GM19463 (cell line): ENCODE data around the gene GET4.

ENCODE experiments used
- ATAC-seq: cut with Tn5 transposase; IDR thresholded peaks from one replicate; pipeline ENCODE4 v1.9.1; 2021; ENCODE audit warnings: mild to moderate bottlenecking, moderate library complexity; ENCODE audit not compliant: unreplicated experiment

GET4 gene

DNA sequence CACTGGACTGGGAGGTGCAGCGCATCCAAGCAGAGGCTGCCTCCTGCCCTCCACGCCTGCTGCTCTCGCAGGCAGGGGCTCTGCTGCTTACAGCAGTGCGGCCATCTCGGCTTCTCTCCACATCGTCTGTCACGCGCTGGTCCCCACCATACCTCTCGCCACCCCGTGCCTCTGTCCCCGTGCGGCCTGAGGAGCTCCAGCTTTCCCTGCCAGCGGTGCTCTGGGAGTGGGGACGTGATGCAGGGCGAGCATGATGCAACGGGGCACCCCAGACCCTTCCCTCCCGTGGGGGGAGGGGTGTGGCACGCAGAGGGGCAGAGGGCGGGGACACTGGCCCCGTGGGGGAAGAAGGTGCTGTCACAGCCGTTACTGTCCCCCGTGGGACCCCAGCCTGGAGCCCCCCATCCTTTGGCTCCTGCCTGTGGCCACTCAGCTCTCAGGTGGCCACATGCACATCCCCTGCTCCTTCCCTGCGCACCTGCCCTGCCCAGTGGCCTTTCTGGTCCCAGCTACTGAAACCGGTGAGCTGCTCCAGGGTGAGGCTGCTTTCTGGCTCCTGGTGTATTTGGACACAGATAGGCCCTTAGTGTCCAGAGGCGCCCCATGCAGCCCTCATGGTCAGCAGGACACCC, 9.0 kb downstream of the GET4 start:
- no peak for ATAC-seq

DNA sequence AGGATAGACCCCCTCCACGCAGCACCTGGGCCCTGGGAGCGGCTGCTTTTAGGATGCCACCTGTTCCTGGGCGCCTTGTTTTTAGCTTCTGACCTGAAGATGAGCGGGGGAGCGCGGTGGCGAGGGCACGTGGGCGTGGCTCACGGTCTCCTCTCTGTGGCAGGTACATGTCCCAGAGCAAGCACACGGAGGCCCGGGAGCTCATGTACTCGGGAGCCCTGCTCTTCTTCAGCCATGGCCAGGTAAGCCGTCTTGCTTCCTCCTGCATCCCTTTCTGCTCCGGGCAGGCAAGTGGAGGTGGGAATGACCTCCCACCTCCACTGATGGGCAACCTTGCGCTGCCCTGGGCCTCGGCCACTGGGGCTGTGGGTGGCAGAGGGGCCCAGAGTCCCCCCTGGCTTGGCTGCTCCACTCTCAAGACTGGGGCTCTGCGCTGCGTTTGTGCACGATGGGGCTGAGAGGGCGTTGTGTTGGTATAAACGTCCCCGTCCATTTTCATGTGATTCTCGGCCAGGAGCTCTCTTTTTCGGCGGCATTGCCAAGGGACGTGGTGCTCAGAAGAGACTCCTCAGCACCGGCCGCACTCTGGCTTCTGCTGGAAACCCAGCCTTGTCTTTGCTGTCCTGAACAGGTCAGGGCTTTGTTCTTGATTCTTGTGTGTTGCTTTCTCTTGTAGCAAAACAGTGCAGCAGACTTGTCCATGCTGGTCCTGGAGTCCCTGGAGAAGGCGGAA, 9.7 kb downstream of the GET4 start:
- ATAC-seq: no peak

DNA sequence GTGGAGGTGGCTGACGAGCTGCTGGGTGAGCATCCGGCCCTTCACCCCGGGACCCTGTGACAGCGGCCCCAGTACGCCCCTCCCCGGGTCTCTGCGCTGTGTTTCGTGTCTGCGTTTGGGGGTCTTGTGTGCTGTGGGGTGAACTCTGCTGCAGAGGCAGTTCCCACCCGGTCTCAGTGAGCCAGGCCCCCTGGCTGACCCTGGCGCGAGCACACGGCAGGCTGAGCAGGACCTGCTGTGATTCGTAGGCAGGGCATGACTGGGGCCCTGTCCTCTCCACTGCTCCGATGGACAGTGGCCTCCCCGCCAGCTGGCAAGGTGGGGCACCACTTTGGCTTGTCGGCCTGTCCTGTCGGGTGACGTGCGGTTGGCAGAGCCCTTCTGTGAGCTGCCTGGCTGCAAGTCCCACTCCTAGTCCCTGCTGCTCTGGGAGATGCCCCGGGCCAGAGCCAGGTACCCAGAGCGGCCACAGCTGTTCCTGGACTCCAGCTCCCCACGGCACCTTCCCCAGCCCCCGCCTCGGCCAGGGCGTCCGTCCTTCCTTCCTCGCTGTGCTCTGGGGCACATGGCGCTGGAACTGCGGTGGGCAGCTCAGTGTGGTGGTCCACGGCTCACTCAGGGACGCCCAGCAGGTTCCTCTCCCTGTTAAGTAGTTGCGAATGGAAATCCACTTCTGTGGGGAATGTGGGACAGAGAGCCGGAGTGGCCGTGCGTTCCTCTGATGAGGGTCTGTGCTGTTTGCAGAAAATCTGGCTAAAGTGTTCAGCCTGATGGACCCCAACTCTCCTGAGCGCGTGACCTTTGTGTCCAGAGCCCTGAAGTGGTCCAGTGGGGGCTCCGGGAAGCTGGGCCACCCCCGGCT, 10.5 kb downstream of the GET4 start:
- no peak for ATAC-seq

- no peak for ATAC-seq
These were observed 11.1 kb downstream of the GET4 start for GRCh38 chr7:887488-887820.

- no peak for ATAC-seq
These were observed 12.0 kb downstream of the GET4 start for GRCh38 chr7:888081-889024.

- no peak for ATAC-seq
These were observed 12.7 kb downstream of the GET4 start for GRCh38 chr7:889025-889390.

DNA sequence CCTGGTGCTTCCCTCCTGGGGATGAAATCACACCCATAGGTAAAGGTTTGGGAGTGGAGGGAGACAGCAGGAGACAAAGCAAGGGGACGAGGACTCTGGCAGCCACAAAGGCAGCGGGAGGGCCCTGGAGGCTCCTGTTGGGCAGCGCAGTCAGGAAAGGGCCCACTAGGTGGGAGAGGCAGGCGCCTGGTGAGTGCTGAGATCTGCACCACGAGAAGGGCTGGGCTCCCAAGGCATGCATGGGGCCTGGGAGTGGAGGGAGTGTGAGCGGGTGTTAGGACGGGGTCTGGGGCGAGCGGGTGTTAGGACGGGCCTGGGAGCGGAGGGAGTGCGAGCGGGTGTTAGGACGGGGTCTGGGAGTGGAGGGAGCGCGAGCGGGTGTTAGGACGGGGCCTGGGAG, 13.0 kb downstream of the GET4 start:
- no peak for ATAC-seq

GRCh38 chr7:890868-891267, 14.5 kb downstream of the GET4 start:
- ATAC-seq: no peak

- no peak for ATAC-seq
These were observed 14.9 kb downstream of the GET4 start for GRCh38 chr7:891291-891690.

- no peak for ATAC-seq
These were observed 15.5 kb downstream of the GET4 start for GRCh38 chr7:891805-892204.

- ATAC-seq: no peak
These were observed 16.6 kb downstream of the GET4 start for GRCh38 chr7:892648-893593.

- ATAC-seq: no peak
These were observed 17.3 kb downstream of the GET4 start for GRCh38 chr7:893686-894085.

DNA sequence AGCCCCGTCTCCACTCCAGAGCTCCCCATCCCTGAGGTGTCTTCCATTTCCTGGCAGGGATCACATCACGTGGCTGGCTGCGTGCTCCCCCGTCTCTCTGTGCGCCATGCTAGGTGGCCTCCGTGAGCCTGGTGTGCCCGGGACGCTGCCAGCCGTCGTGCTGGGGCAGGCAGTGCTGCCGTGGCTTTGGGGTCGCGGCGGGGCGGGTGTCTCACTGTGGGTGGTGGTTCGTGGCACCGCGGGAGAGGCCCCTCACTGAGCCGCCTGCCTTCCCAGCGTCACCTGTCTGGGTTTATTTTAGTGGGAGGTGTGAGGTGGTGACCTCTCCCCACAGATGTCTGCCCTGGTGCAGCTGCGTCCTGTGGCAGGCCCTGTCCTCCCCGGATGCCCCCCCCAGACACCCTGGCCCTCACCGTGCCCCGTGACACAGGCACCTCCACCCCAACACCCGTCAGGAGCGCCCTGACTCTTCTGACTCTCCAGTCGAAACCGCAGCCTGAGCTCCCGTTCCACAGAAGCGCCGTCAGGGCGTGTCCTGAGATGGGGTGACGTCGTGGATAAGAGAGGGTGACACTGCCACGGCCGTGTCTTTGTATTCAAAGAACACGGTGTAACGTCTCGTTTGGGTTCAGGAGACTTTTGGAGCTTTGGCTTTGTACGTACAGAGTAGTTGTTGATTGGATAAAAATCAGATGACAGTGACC, 18.0 kb downstream of the GET4 start:
- ATAC-seq: no peak

DNA sequence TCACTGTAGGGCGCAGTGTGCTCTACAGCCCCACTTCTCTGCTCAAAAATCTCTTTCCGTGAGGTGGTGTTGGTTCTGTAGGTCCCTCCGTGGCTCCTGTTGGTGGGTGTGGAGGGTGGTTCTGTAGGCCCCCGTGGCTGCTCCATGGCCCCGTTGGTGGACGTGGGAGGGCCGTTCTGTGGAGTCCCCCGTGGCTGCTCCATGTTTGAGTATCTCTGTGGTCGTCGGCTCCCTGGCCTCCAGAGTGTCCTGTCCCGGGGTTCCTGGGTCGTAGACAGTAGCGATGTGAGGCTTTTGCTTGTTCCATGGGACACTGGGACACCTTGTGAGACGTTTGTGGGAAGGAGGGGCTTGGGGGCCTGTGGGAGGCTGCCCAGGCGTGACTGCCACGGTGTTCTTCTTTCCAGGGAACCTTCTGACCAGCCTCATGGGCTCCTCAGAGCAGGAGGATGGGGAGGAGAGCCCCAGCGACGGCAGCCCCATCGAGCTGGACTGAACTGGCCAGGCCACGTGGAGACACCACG, 18.6 kb downstream of the GET4 start:
- no peak for ATAC-seq

DNA sequence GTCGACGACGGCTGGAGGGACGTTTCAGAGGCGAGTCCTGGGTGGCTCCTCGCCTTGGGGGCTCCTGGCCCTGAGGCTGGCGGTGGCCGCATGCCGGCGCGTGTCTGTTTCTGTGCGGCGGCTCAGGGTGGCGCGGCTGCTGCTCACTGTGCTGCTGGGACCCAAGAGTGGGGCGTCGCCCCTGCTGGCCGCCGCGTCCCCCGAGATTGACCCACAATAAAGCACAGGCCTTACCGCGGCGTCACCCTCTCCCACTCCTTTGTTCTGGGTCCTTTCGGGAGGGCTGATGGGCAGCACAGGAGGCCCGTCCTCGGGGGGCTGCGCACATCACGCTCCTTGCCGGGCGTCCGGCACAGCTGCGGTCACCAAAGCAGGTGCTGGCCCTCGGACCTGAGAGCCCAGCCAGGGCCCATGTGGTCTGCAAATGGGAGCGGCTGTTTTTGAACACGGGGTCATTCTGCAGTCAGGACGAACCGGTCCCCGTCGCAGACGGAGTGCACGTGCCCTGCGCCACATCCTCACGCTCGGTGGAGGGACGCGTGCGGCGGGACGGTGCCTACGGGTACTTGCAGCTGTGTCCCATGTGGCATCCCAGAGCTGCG, 19.2 kb downstream of the GET4 start:
- ATAC-seq: no peak

DNA sequence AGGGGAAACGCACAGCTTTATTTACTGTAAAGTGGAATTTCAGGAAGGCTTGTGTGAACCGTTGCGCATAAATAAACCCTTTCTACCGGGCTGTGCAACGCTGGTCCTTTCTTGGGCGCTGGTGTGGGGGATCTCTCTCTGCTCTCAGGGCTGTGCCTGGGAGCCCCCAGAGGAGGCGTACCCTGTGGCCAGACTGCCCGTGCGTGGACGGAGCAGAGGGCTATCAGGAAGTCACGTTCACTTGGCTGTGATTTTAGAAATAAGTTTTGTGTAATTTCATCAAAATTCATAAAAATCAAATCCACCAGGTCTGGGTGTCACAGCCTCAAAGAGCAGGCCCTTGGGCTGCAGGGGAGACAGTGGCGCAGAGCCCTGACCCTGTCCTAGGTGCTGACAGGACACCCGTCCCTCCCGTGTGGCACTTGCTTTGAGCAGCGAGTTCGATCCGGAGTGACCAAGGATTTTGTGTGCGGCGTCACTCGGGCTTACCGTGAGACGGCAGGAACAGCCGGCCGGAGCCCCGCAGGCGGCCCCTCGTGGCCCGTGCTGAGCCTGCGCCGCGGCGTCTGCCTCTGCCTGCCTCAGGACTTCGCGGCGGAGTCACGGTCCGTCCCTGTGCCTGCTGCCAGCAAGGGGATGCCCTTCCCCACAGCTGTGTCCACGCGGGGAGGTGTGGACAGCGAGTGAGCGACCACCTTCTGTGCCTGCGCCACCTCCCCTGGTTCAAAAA, 20.2 kb downstream of the GET4 start:
- ATAC-seq: no peak

GRCh38 chr7:897086-897485, 20.7 kb downstream of the GET4 start:
- no peak for ATAC-seq
